ENCODE measurements around the gene MED19.
A peak's percentile ranks its signal among the peaks of the same experiment; 100 is the strongest.

The MED19 gene

GRCh38 chr11:57667117-57667735 lies 44.8 kb downstream of the MED19 start:
- TF ChIP-seq, protein P1, sequence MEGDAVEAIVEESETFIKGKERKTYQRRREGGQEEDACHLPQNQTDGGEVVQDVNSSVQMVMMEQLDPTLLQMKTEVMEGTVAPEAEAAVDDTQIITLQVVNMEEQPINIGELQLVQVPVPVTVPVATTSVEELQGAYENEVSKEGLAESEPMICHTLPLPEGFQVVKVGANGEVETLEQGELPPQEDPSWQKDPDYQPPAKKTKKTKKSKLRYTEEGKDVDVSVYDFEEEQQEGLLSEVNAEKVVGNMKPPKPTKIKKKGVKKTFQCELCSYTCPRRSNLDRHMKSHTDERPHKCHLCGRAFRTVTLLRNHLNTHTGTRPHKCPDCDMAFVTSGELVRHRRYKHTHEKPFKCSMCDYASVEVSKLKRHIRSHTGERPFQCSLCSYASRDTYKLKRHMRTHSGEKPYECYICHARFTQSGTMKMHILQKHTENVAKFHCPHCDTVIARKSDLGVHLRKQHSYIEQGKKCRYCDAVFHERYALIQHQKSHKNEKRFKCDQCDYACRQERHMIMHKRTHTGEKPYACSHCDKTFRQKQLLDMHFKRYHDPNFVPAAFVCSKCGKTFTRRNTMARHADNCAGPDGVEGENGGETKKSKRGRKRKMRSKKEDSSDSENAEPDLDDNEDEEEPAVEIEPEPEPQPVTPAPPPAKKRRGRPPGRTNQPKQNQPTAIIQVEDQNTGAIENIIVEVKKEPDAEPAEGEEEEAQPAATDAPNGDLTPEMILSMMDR (IDR thresholded peaks at IDR 0.05; ENCODE audit: low read depth, low read length, missing control alignments), result no peak
- in situ Hi-C loops (cut with HindIII; ENCODE audit: low sequenced_read_pairs), result loop anchor here (5.0 kb wide), 1 partner anchor 35 kb away; no protein-coding TSS in a partner anchor
- peak; percentile 98 for DNase-seq (ENCODE audit: low read depth)
- peak overlapping the region; percentile 93 for H3K4me3 ChIP-seq (ENCODE audit: low read depth, low read length)

DNA sequence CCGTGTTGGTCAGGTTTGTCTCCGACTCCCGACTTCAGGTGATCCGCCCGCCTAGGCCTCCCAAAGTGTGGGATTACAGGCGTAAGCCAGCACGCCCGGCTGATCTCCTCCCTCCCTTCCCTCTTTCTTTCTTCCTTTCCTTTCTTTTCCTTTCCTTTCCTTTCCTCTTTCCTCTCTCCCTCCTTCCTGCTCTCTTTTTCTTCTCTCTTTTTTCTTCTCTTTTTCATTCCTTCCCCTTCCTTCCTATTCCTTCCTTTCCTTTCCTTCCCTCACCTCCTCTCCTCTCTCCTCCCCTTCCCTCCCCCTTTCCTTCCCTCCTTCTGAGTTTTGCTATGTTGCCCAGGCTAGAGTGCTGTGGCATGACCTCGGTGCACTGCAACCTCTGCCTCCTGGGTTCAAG lies 48.0 kb downstream of the MED19 start:
- in situ Hi-C loops (cut with HindIII; ENCODE audit: low sequenced_read_pairs), result no loop called here
- TF ChIP-seq, protein P1 (IDR thresholded peaks at IDR 0.05; ENCODE audit: low read depth, low read length, missing control alignments), result no peak
- H3K4me3 ChIP-seq (ENCODE audit: low read depth, low read length), result no peak overlapping the region
- no peak for DNase-seq (ENCODE audit: low read depth)

DNA sequence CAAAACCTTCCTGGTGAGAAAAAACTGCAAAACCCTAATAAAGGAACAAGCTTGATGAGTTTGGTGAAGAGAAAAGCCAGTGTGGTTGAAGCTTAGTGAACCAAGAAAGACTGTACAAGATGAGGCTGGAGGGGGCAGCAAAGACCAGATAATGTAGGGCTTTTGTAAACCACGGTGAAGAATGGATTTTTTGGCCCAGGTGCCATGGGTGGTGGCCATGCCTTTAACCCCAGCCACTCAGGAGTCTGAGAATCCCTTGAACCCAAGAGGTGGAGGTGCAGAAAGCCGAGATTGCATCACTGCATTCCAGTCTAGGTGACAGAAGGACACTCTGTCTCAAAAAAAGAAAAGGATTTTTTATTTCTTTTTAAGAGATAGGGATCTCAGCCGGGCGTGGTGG lies 49.1 kb downstream of the MED19 start:
- H3K4me3 ChIP-seq (ENCODE audit: low read depth, low read length), result no peak overlapping the region
- DNase-seq (ENCODE audit: low read depth), result no peak
- in situ Hi-C loops (cut with HindIII; ENCODE audit: low sequenced_read_pairs), result no loop called here
- TF ChIP-seq, protein P1 (IDR thresholded peaks at IDR 0.05; ENCODE audit: low read depth, low read length, missing control alignments), result no peak

DNA sequence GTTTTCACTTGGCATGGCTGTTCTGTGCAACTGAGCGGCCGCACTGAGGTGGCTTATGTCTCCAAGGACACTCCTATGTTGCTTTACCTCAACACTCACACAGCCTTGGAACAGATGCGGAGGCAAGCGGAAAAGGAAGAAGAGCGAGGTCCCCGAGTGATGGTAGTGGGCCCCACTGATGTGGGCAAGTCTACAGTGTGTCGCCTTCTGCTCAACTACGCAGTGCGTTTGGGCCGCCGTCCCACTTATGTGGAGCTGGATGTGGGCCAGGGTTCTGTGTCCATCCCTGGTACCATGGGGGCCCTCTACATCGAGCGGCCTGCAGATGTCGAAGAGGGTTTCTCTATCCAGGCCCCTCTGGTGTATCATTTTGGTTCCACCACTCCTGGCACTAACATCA lies 52.3 kb downstream of the MED19 start:
- no peak for DNase-seq (ENCODE audit: low read depth)
- TF ChIP-seq, protein P1 (IDR thresholded peaks at IDR 0.05; ENCODE audit: low read depth, low read length, missing control alignments), result no peak
- in situ Hi-C loops (cut with HindIII; ENCODE audit: low sequenced_read_pairs), result no loop called here
- no peak overlapping the region for H3K4me3 ChIP-seq (ENCODE audit: low read depth, low read length)

DNA sequence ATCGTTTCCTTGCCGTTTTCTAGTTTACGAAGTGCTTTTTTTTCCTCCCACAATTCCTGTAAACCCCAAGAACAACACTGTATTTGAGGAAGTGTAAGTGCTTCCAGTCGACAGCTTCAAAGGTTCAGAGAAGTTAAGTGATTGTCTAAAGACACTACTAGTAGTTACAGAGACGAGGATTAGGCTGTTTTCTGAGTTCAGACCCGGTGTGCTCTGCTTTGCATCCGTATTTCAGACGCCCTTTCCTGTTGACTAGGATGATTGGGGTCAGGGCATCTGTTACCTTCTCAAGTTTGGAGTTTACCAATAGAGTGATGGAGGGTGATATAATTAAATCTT lies 54.0 kb downstream of the MED19 start:
- peak overlapping the region; percentile 93 for H3K4me3 ChIP-seq (ENCODE audit: low read depth, low read length)
- DNase-seq (ENCODE audit: low read depth), result no peak
- TF ChIP-seq, protein P1 (IDR thresholded peaks at IDR 0.05; ENCODE audit: low read depth, low read length, missing control alignments), result no peak
- in situ Hi-C loops (cut with HindIII; ENCODE audit: low sequenced_read_pairs), result no loop called here

- peak; percentile 96 for DNase-seq (ENCODE audit: low read depth)
- in situ Hi-C loops (cut with HindIII; ENCODE audit: low sequenced_read_pairs), result no loop called here
- TF ChIP-seq, protein P1 (IDR thresholded peaks at IDR 0.05; ENCODE audit: low read depth, low read length, missing control alignments), result no peak
- H3K4me3 ChIP-seq (ENCODE audit: low read depth, low read length), result peak within 1 kb of the TSS; percentile 93
Observed at GRCh38 chr11:57657194-57658022, 54.6 kb downstream of the MED19 start, which contains the start of gene CLP1. TSS of gene CLP1 (plus strand) at chr11:57657762. CDS start at chr11:57659477, 1,715 bp downstream.

All from astrocyte of the cerebellum (primary cell).